SK-N-SH (cell line): Measurements from ENCODE around the gene ID2. TPM values are rescaled to one million over a fixed set of nuclear protein-coding genes. Genes with fewer than 3 reads are reported as not detected.

Experiments used
- CTCF ChIA-PET: fragments of 300-600, 350-600 bp; formaldehyde crosslinking; extraction: SDS; loops from one replicate; lab custom pipeline; 2021; lab: Yijun Ruan, JAX
- POLR2A ChIA-PET: fragments of 350-600 bp; sonication (Branson Sonifier 250); formaldehyde crosslinking; extraction: SDS; loops from one replicate; lab custom pipeline; 2020; ENCODE audit warnings: antibody characterized with exemption, inconsistent platforms; lab: Yijun Ruan, JAX
- DNase-seq: peaks from one replicate; pipeline ENCODE4 v3.0.0; 2012
- H2AFZ ChIP-seq: fragments of 200-600 bp; sonication (generic); 2 replicates; pipeline ENCODE4 v1.8.1; 2016; ENCODE audit warnings: antibody characterized with exemption, mild to moderate bottlenecking, low read depth
- H3F3A ChIP-seq: fragments of 200-600 bp; sonication (generic); replicated peaks from 2 replicates; pipeline ENCODE3; 2016; ENCODE audit warnings: antibody characterized with exemption, mild to moderate bottlenecking; ENCODE audit not compliant: insufficient read depth
- H3K27ac ChIP-seq, 2 experiments: fragments of 200-500 bp in 1 of 2; fragments of 200-600 bp in 1 of 2; sonication (Bioruptor generic) in 1 of 2; sonication (generic), shearing (Covaris generic) in 1 of 2; 2 replicates each; pipeline versions ENCODE4 v1.5.1 to v1.6.1; 2014 to 2016; ENCODE audit warnings: low read depth in 2 of 2, inconsistent platforms in 1 of 2, low read length in 1 of 2, mild to moderate bottlenecking in 1 of 2, mixed read lengths in 1 of 2
- H3K27me3 ChIP-seq: fragments of 200-600 bp; sonication (generic), shearing (Covaris generic); 2 replicates; pipeline ENCODE4 v1.6.1; 2016; ENCODE audit warnings: mixed run types; ENCODE audit not compliant: insufficient read depth
- H3K36me3 ChIP-seq, 2 experiments: fragments of 200-500 bp in 1 of 2; fragments of 200-600 bp in 1 of 2; sonication (Bioruptor generic) in 1 of 2; sonication (generic) in 1 of 2; replicated peaks in 1 of 2; 2 replicates each; pipeline versions ENCODE3 to v1.5.1; 2014 to 2016; ENCODE audit warnings: low read length in 1 of 2, mild to moderate bottlenecking in 1 of 2; ENCODE audit not compliant: insufficient read depth in 2 of 2, control insufficient read depth in 1 of 2
- H3K4me1 ChIP-seq, 2 experiments: fragments of 200-500 bp in 1 of 2; fragments of 200-600 bp in 1 of 2; sonication (Bioruptor generic) in 1 of 2; sonication (generic), shearing (Covaris generic) in 1 of 2; 2 replicates each; pipeline versions ENCODE4 v1.5.1 to v1.6.1; 2014 to 2016; ENCODE audit warnings: low read depth in 1 of 2, low read length in 1 of 2, mixed run types in 1 of 2; ENCODE audit not compliant: insufficient read depth in 2 of 2, control insufficient read depth in 1 of 2
- H3K4me2 ChIP-seq: fragments of 200-600 bp; sonication (generic), shearing (Covaris generic); 2 replicates; pipeline ENCODE4 v1.6.1; 2017; ENCODE audit warnings: mixed run types
- H3K4me3 ChIP-seq, 2 experiments: fragments of 200-500 bp in 1 of 2; fragments of 200-600 bp in 1 of 2; sonication (Bioruptor generic) in 1 of 2; sonication (generic), shearing (Covaris generic) in 1 of 2; 2 replicates each; pipeline versions ENCODE4 v1.5.1 to v1.8.1; 2014 to 2016; ENCODE audit warnings: low read depth in 2 of 2, inconsistent platforms in 1 of 2, low read length in 1 of 2, mild to moderate bottlenecking in 1 of 2, mixed read lengths in 1 of 2, moderate library complexity in 1 of 2
- H3K79me2 ChIP-seq: fragments of 200-600 bp; sonication (generic); 2 replicates; pipeline ENCODE4 v1.8.1; 2017; ENCODE audit warnings: mild to moderate bottlenecking; ENCODE audit not compliant: insufficient read depth
- H3K9ac ChIP-seq: fragments of 200-600 bp; sonication (generic); 2 replicates; pipeline ENCODE4 v1.6.1; 2017; ENCODE audit warnings: mixed run types
- H3K9me2 ChIP-seq: fragments of 200-600 bp; sonication (generic); 2 replicates; pipeline ENCODE4 v1.6.1; 2017; ENCODE audit warnings: mixed run types
- H3K9me3 ChIP-seq: fragments of 200-600 bp; sonication (generic); 2 replicates; pipeline ENCODE4 v1.6.1; 2017; ENCODE audit warnings: mixed run types, mild to moderate bottlenecking, moderate library complexity
- H4K20me1 ChIP-seq: fragments of 200-600 bp; sonication (generic); 2 replicates; pipeline ENCODE4 v1.6.1; 2017; ENCODE audit warnings: mild to moderate bottlenecking, mixed run types; ENCODE audit not compliant: insufficient read depth
- CHD2 ChIP-seq: fragments of 150-350 bp; IDR thresholded peaks from 2 replicates; pipeline ENCODE4 v1.6.1; 2018; ENCODE audit warnings: low read length; ENCODE audit not compliant: partially characterized antibody
- FOXM1 ChIP-seq: IDR thresholded peaks from 2 replicates; pipeline ENCODE4 v1.4.0; 2012; ENCODE audit warnings: low read depth, mild to moderate bottlenecking
- GATA2 ChIP-seq: sonication (generic); formaldehyde crosslinking; IDR thresholded peaks from 2 replicates; pipeline ENCODE4 v1.5.0; 2020; ENCODE audit warnings: mild to moderate bottlenecking, missing genetic modification reagents
- JUND ChIP-seq: IDR thresholded peaks from 2 replicates; pipeline ENCODE4 v1.4.0; 2012
- NFIC ChIP-seq: IDR thresholded peaks from 2 replicates; pipeline ENCODE4 v1.4.0; 2012; ENCODE audit warnings: borderline replicate concordance
- RCOR1 ChIP-seq: fragments of 150-350 bp; IDR thresholded peaks from 2 replicates; pipeline ENCODE4 v1.6.1; 2017; ENCODE audit warnings: antibody characterized with exemption, low read length
- TEAD4 ChIP-seq: IDR thresholded peaks from 2 replicates; pipeline ENCODE4 v1.4.0; 2012; ENCODE audit warnings: mild to moderate bottlenecking, borderline replicate concordance; ENCODE audit not compliant: insufficient read depth
- USF1 ChIP-seq: IDR thresholded peaks from 2 replicates; pipeline ENCODE4 v1.4.0; 2012; ENCODE audit warnings: low read depth, borderline replicate concordance
- WGBS: methylation state at CpG from one replicate; pipeline ENCODE4 v1.1.6; 2017; ENCODE audit warnings: low lambda C conversion rate; 5-methylcytosine and 5-hydroxymethylcytosine counted together
- polyA plus RNA-seq, 3 experiments: library from polyadenylated mRNA; depleted of rRNA; stranded (reverse); fragments of >200 nt; gene quantifications; 2 replicates each; pipeline ENCODE4 v1.2.3, GENCODE V29; 2012
- TF ChIP-seq, protein P1 (sequence below): IDR thresholded peaks from 2 replicates; pipeline ENCODE4 v1.6.1; 2012; ENCODE audit warnings: mild to moderate bottlenecking, low read depth, low read length, moderate library complexity

ID2 gene
- polyA plus RNA-seq, 1 of the 3 experiments (the other 2 are of a cell fraction): 459 TPM

- H3K9me2 ChIP-seq: no peaks in the 10 kb centered on the region
- no peaks in the 10 kb centered on the region for H4K20me1 ChIP-seq
- POLR2A ChIA-PET: no interaction called here
- H3K9ac ChIP-seq: no peak overlapping the region
- H3K27ac ChIP-seq: no peak overlapping the region
- no peaks in the 10 kb centered on the region for H3K9me3 ChIP-seq
- no peak for TF ChIP-seq USF1
- no peak for TF ChIP-seq RCOR1
- no peak for TF ChIP-seq CHD2
- no peak for DNase-seq
- no peaks in the 10 kb centered on the region for H3F3A ChIP-seq
- no peak overlapping the region for H3K4me2 ChIP-seq
- WGBS: 83% methylated on average over 14 of the region's 14 CpGs
- H3K27me3 ChIP-seq: no peaks in the 10 kb centered on the region
- H3K36me3 ChIP-seq: no peaks in the 10 kb centered on the region
- no peaks in the 10 kb centered on the region; a peak in 1 of 4 replicates for H3K4me1 ChIP-seq
- no peaks in the 10 kb centered on the region for H3K79me2 ChIP-seq
- H2AFZ ChIP-seq: no peak overlapping the region
- CTCF ChIA-PET: interaction anchor here (3.0 kb wide), 1 partner anchor 17 kb away, joined by 10 read pairs; no protein-coding TSS in a partner anchor
- H3K4me3 ChIP-seq: no peak overlapping the region
These were observed 27.8 kb downstream of the ID2 start for GRCh38 chr2:8709611-8710010.

DNA sequence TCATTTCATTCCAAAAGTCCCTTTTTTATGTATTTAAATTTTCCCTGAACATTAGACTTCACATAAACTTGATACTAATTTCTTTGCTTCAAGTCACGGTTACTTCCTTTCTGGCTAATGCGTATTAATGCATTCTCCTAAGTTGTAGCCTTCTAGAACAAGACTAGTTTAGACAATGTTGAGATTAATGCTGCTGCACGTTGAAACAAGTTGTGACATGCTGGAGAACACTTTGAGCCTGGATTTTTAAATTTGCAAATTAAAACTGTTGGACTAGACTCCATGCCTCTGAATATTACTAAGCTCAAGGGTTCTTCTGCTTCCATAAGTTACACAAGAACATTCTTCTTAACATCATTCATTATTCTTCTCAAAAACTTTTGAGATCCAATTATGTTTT is 29.1 kb downstream of the ID2 start:
- WGBS: 76% methylated on average over 3 of the region's 3 CpGs
- H3K9ac ChIP-seq: no peak overlapping the region
- no peaks in the 10 kb centered on the region for H3K79me2 ChIP-seq
- H3F3A ChIP-seq: no peaks in the 10 kb centered on the region
- H3K27ac ChIP-seq: no peak overlapping the region
- no peak for TF ChIP-seq FOXM1
- TF ChIP-seq TEAD4: no peak
- no peak for TF ChIP-seq GATA2 (CRISPR knock-in tag)
- TF ChIP-seq NFIC: no peak
- no peak for TF ChIP-seq JUND
- TF ChIP-seq, protein P1, sequence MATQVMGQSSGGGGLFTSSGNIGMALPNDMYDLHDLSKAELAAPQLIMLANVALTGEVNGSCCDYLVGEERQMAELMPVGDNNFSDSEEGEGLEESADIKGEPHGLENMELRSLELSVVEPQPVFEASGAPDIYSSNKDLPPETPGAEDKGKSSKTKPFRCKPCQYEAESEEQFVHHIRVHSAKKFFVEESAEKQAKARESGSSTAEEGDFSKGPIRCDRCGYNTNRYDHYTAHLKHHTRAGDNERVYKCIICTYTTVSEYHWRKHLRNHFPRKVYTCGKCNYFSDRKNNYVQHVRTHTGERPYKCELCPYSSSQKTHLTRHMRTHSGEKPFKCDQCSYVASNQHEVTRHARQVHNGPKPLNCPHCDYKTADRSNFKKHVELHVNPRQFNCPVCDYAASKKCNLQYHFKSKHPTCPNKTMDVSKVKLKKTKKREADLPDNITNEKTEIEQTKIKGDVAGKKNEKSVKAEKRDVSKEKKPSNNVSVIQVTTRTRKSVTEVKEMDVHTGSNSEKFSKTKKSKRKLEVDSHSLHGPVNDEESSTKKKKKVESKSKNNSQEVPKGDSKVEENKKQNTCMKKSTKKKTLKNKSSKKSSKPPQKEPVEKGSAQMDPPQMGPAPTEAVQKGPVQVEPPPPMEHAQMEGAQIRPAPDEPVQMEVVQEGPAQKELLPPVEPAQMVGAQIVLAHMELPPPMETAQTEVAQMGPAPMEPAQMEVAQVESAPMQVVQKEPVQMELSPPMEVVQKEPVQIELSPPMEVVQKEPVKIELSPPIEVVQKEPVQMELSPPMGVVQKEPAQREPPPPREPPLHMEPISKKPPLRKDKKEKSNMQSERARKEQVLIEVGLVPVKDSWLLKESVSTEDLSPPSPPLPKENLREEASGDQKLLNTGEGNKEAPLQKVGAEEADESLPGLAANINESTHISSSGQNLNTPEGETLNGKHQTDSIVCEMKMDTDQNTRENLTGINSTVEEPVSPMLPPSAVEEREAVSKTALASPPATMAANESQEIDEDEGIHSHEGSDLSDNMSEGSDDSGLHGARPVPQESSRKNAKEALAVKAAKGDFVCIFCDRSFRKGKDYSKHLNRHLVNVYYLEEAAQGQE: no peak
- DNase-seq: no peak
- H4K20me1 ChIP-seq: no peaks in the 10 kb centered on the region
- ChIA-PET POLR2A (no interaction called here), CTCF (interaction anchor here (0.7 to 3.0 kb wide), 4 partner anchors 9 to 43 kb away, joined by 3 to 10 read pairs (median 4); no protein-coding TSS in a partner anchor)
- no peak overlapping the region for H3K4me2 ChIP-seq
- H3K36me3 ChIP-seq: no peaks in the 10 kb centered on the region
- no peaks in the 10 kb centered on the region; a peak in 1 of 4 replicates for H3K4me1 ChIP-seq
- H3K4me3 ChIP-seq: no peak overlapping the region
- no peaks in the 10 kb centered on the region for H3K27me3 ChIP-seq
- H3K9me2 ChIP-seq: no peaks in the 10 kb centered on the region
- H2AFZ ChIP-seq: no peak overlapping the region
- H3K9me3 ChIP-seq: no peaks in the 10 kb centered on the region
